Panc1 (cell line): ENCODE results near the gene SRBD1.

Source experiments
- CTCF ChIP-seq: fragments of 450-650 bp; IDR thresholded peaks from 2 replicates; pipeline ENCODE4 v1.5.1; 2017; ENCODE audit warnings: mild to moderate bottlenecking
- POLR2AphosphoS5 ChIP-seq: IDR thresholded peaks from 2 replicates; pipeline ENCODE4 v1.6.1; 2012; ENCODE audit warnings: mild to moderate bottlenecking, low read depth, low read length, moderate library complexity
- REST ChIP-seq, 2 experiments: IDR thresholded peaks; 2 replicates each; pipeline ENCODE4 v1.6.1; 2011 to 2012; ENCODE audit warnings: low read depth in 2 of 2, control low read depth in 1 of 2, low read length in 1 of 2, mild to moderate bottlenecking in 1 of 2, moderate library complexity in 1 of 2; ENCODE audit not compliant: insufficient read depth in 1 of 2
- SIN3A ChIP-seq: IDR thresholded peaks from 2 replicates; pipeline ENCODE4 v1.6.1; 2012; ENCODE audit warnings: low read depth, mild to moderate bottlenecking, low read length, moderate library complexity, borderline replicate concordance; ENCODE audit not compliant: insufficient read depth
- TCF7L2 ChIP-seq: IDR thresholded peaks from 2 replicates; pipeline ENCODE4 v1.6.1; 2011; ENCODE audit warnings: mild to moderate bottlenecking, low read depth, low read length, inconsistent platforms

GRCh38 chr2:45627911-45628310, 16.8 kb upstream of the SRBD1 start:
- TF ChIP-seq CTCF, result no peak
- no peak for TF ChIP-seq SIN3A
- TF ChIP-seq POLR2AphosphoS5, result no peak
- TF ChIP-seq REST (IDR thresholded peaks at IDR 0.05; ENCODE audit: insufficient read depth in 1 of 2, low read depth in 2 of 2, low read length in 1 of 2), result no peak
- TF ChIP-seq TCF7L2, result no peak
